GM12878 (cell line): ENCODE measurements around the gene INHBC.

Source experiments
- BRCA1 ChIP-seq: IDR thresholded peaks from 2 replicates; pipeline ENCODE4 v1.6.1; 2011; ENCODE audit warnings: low read depth, low read length, improper control_type of control experiment
- MEF2B ChIP-seq: fragments of 450-650 bp; IDR thresholded peaks from 2 replicates; pipeline ENCODE4 v1.6.1; 2018; ENCODE audit warnings: mild to moderate bottlenecking, moderate library complexity; ENCODE audit not compliant: partially characterized antibody, poor library complexity, severe bottlenecking
- ZNF24 ChIP-seq: fragments of 450-650 bp; IDR thresholded peaks from 2 replicates; pipeline ENCODE4 v1.6.1; 2017; ENCODE audit warnings: antibody characterized with exemption, mild to moderate bottlenecking
- ZSCAN29 ChIP-seq: fragments of 450-650 bp; IDR thresholded peaks from 2 replicates; pipeline ENCODE4 v1.6.1; 2017; ENCODE audit warnings: mild to moderate bottlenecking, moderate library complexity

DNA sequence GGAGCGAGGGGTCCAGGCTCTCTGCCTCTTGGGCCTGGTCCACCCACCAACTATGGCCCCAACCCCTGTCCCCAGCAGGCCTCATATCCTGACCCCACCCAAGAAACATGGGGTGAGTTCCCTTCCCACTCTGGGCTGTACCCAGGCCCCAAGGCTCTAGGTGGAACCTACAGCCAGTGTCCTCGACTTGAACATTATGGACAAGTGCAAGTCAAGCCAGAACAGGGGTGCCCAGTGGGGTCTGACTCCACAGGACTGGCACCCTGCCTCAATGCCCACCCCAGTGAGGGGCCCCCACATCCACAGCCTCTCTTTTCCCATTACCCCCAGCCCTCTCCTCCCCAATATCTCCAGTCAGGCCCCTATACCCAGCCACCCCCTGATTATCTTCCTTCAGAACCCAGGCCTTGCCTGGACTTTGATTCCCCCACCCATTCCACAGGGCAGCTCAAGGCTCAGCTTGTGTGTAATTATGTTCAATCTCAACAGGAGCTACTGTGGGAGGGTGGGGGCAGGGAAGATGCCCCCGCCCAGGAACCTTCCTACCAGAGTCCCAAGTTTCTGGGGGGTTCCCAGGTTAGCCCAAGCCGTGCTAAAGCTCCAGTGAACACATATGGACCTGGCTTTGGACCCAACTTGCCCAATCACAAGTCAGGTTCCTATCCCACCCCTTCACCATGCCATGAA is 36.5 kb downstream of the INHBC start:
- TF ChIP-seq BRCA1 (no peak), ZSCAN29 (no peak), ZNF24 (no peak), MEF2B (no peak)
